ENCODE data around the gene ZNF350.
"Not testable (repeated sequence)": the region's sequence is repeated elsewhere in the genome, so short reads cannot be mapped to it uniquely, and the experiment has no call there.

The ZNF350 gene

GRCh38 chr19:51971624-51972023, 15.0 kb downstream of the ZNF350 start:
- no peak for DNase-seq (ENCODE audit: low read depth)

GRCh38 chr19:51970718-51971117, 15.9 kb downstream of the ZNF350 start:
- DNase-seq (ENCODE audit: low read depth) = no peak

GRCh38 chr19:51965583-51965982, 21.1 kb downstream of the ZNF350 start:
- no peak for DNase-seq (ENCODE audit: low read depth)

- not testable (repeated sequence) for DNase-seq (ENCODE audit: low read depth)
These were observed 25.9 kb downstream of the ZNF350 start for GRCh38 chr19:51960621-51961233.

GRCh38 chr19:51959791-51960190, 26.8 kb downstream of the ZNF350 start:
- DNase-seq (ENCODE audit: low read depth) = no peak

- not testable (repeated sequence) for DNase-seq (ENCODE audit: low read depth)
These were observed 28.8 kb downstream of the ZNF350 start for GRCh38 chr19:51957846-51958245.

- no peak for DNase-seq (ENCODE audit: low read depth)
These were observed 37.7 kb downstream of the ZNF350 start for GRCh38 chr19:51948975-51949374.

GRCh38 chr19:51946602-51947001, 40.0 kb downstream of the ZNF350 start:
- no peak for DNase-seq (ENCODE audit: low read depth)

GRCh38 chr19:51944798-51945552, 41.7 kb downstream of the ZNF350 start:
- no peak for DNase-seq (ENCODE audit: low read depth)

- DNase-seq (ENCODE audit: low read depth) = no peak
These were observed 47.7 kb downstream of the ZNF350 start for GRCh38 chr19:51938936-51939335.

- DNase-seq (ENCODE audit: low read depth) = no peak
These were observed 54.7 kb downstream of the ZNF350 start for GRCh38 chr19:51931921-51932320.

- DNase-seq (ENCODE audit: low read depth) = no peak
These were observed 58.8 kb downstream of the ZNF350 start for GRCh38 chr19:51927859-51928258.

- peak; percentile 73 for DNase-seq (ENCODE audit: low read depth)
These were observed 59.6 kb downstream of the ZNF350 start, which contains the start of gene ZNF613 for GRCh38 chr19:51926784-51927741. TSS of gene ZNF613 (plus strand) at chr19:51927472. CDS start at chr19:51936221, 8,749 bp downstream.

- no peak for DNase-seq (ENCODE audit: low read depth)
These were observed 60.2 kb downstream of the ZNF350 start for GRCh38 chr19:51926426-51926783.

GRCh38 chr19:51921949-51922348, 64.7 kb downstream of the ZNF350 start:
- no peak for DNase-seq (ENCODE audit: low read depth)

GRCh38 chr19:51919606-51920005, 67.0 kb downstream of the ZNF350 start:
- DNase-seq (ENCODE audit: low read depth) = no peak

GRCh38 chr19:51916167-51916566, 70.5 kb downstream of the ZNF350 start:
- DNase-seq (ENCODE audit: low read depth) = no peak

GRCh38 chr19:51915324-51915867, 71.2 kb downstream of the ZNF350 start:
- no peak for DNase-seq (ENCODE audit: low read depth)

Data from stimulated activated CD8-positive, alpha-beta memory T cell treated with anti-CD3 and anti-CD28 coated beads, Interleukin-4, amount 100 ng/mL, for 24 hours (primary cell).